Spinal cord (tissue), 10 donors: ENCODE measurements around the gene EID2. TPM values are rescaled to one million over a fixed set of nuclear protein-coding genes. Genes with fewer than 3 reads are reported as not detected.

Source experiments
- DNase-seq, 6 donors: peaks; one replicate each; pipeline versions ENCODE4 v3.0.0 to v3.0.0-alpha.2; 2013 to 2015; ENCODE audit warnings: low spot score in 6 of 6, low read depth in 4 of 6
- H3K27ac ChIP-seq: one replicate; pipeline ENCODE4 v1.5.1; 2013; ENCODE audit warnings: low read depth, low read length, control low read depth
- H3K27me3 ChIP-seq: one replicate; pipeline ENCODE4 v1.6.1; 2013; ENCODE audit warnings: low read length; ENCODE audit not compliant: control insufficient read depth, insufficient read depth
- H3K36me3 ChIP-seq: one replicate; pipeline ENCODE4 v1.6.1; 2013; ENCODE audit warnings: low read length; ENCODE audit not compliant: control insufficient read depth, insufficient read depth
- H3K4me1 ChIP-seq: one replicate; pipeline ENCODE4 v1.6.1; 2013; ENCODE audit warnings: low read length; ENCODE audit not compliant: control insufficient read depth, insufficient read depth
- H3K4me3 ChIP-seq: one replicate; pipeline ENCODE4 v1.5.1; 2013; ENCODE audit warnings: low read depth, low read length, control low read depth
- H3K9me3 ChIP-seq: one replicate; pipeline ENCODE4 v1.6.1; 2013; ENCODE audit warnings: low read length; ENCODE audit not compliant: control insufficient read depth, insufficient read depth
- WGBS: methylation state at CpG from one replicate; pipeline ENCODE4 v1.1.5; 2013; ENCODE audit warnings: missing lambda C conversion rate; ENCODE audit not compliant: insufficient coverage; 5-methylcytosine and 5-hydroxymethylcytosine counted together
- polyA plus RNA-seq, 2 donors: library from polyadenylated mRNA; unstranded; fragments of 120-200 nt; gene quantifications; one replicate each; pipeline ENCODE4 v1.2.1, GENCODE V29; 2013; ENCODE audit not compliant: insufficient read length in 2 of 2
- total RNA-seq, 2 donors: library from RNA; depleted of rRNA in 1 of 2; stranded (reverse); fragments of 120-200 nt in 1 of 2; fragments of >200 nt in 1 of 2; gene quantifications; one replicate each; pipeline versions ENCODE4 v1.2.3 to v1.2.4, GENCODE V29; 2013 to 2014
- donor health status: healthy.

The EID2 gene
- total and polyA plus RNA-seq, 4 donors = 15.8 to 42.0 (median 28.0) TPM

- H3K27ac ChIP-seq = no peak overlapping the region
- H3K27me3 ChIP-seq = peaks cover 2% of the 10 kb centered on the region
- WGBS = 61% methylated on average over 4 of the region's 5 CpGs
Measured at GRCh38 chr19:39557811-39558623, 18.1 kb upstream of the EID2 start.

DNA sequence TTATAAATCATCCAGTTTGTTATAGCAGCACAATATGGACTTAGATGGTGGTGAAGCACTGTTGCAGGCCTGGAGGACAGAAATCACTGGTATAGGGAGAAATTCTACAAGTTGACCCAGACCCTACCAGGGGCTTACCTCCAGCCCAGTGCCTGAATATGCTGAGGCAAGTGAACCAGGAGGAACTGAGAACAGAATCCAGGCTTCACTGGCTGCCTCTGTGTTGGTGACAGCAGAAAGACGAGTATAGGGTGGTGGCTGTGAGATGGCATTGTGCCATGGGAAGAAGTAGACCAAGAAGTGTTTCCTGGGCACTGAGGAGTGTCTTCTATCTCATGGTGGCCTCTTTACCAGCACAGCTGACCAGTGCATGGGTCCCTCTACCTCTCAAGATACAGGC lies 15.9 kb upstream of the EID2 start:
- Histone ChIP-seq H3K27ac (no peak overlapping the region), H3K36me3 (no peaks in the 10 kb centered on the region), H3K4me3 (no peak overlapping the region), H3K4me1 (peaks cover 3% of the 10 kb centered on the region), H3K9me3 (no peaks in the 10 kb centered on the region), H3K27me3 (peaks cover 2% of the 10 kb centered on the region)
- DNase-seq = no peak
- 25% methylated on average over 1 of the region's 1 CpG for WGBS

More at GRCh38 chr19:39557811-39558623, 18.1 kb upstream of the EID2 start:
- H3K4me1 ChIP-seq = no peaks in the 10 kb centered on the region
- no peaks in the 10 kb centered on the region for H3K36me3 ChIP-seq
- DNase-seq = no peak
- H3K9me3 ChIP-seq = no peaks in the 10 kb centered on the region
- no peak overlapping the region for H3K4me3 ChIP-seq

DNA sequence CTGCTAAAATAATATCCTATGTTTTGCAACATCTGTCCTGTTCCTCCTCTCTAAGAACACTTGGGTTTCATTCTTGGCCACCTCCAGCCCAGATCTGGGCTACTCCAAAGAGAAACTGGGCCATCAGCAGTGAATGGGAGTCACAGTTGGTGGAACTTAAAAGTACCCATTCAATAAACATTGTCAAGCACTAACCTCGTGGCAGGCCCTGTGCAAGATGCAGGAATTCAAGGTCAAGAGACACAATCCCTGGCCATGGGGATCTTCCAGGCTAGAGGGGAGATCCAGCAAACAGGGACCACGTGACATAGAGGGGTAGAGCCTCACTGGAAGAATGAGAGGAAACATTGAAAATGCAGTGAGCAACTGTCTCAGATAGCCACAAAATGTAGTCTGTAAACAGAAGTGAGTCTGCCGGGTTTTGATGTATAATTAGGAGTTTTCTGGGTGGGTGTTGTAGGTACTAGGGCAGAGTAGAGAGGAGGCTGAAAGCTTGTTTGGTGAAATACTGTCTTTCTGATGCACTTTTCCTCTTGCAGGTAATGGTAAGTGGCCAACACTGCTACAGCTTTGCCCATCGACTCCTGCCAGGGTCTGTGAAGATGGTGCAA lies 14.8 kb upstream of the EID2 start:
- Histone ChIP-seq H3K9me3 (no peaks in the 10 kb centered on the region), H3K36me3 (no peaks in the 10 kb centered on the region), H3K4me1 (peaks cover 3% of the 10 kb centered on the region), H3K4me3 (no peak overlapping the region), H3K27ac (no peak overlapping the region), H3K27me3 (peaks cover 2% of the 10 kb centered on the region)
- WGBS = 69% methylated on average over 4 of the region's 4 CpGs
- no peak for DNase-seq

GRCh38 chr19:39553082-39553652 lies 13.2 kb upstream of the EID2 start:
- H3K4me3 ChIP-seq = no peak overlapping the region
- peaks cover 2% of the 10 kb centered on the region for H3K27me3 ChIP-seq
- 58% methylated on average over 7 of the region's 7 CpGs for WGBS
- H3K9me3 ChIP-seq = no peaks in the 10 kb centered on the region
- H3K36me3 ChIP-seq = no peaks in the 10 kb centered on the region
- peaks cover 3% of the 10 kb centered on the region for H3K4me1 ChIP-seq
- DNase-seq = no peak
- no peak overlapping the region for H3K27ac ChIP-seq

DNA sequence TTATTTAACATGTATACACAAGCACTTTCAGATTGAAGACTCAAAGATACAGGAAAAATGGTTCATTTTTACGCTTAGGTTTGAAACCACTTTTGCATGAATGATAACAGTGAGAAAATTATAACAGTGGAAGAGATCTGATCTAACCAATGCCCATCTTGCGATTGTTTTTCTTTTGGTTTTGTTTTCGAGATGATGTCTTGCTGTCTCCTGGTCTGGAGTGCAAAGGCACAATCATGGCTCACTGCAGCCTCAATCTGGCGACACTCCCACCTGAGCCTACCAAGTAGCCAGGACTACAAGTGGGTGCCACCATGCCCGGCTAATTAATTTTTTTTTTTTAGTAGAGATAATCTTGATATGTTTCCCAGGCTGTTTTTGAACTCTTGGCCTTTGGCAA lies 10.2 kb upstream of the EID2 start:
- peaks cover 2% of the 10 kb centered on the region for H3K27me3 ChIP-seq
- H3K9me3 ChIP-seq = no peaks in the 10 kb centered on the region
- H3K27ac ChIP-seq = no peak overlapping the region
- no peak for DNase-seq
- WGBS = 93% methylated on average over 4 of the region's 5 CpGs
- no peaks in the 10 kb centered on the region for H3K36me3 ChIP-seq
- H3K4me3 ChIP-seq = no peak overlapping the region
- H3K4me1 ChIP-seq = peaks cover 3% of the 10 kb centered on the region

- Histone ChIP-seq H3K36me3 (no peaks in the 10 kb centered on the region), H3K9me3 (no peaks in the 10 kb centered on the region), H3K4me3 (no peak overlapping the region), H3K27ac (no peak overlapping the region), H3K4me1 (peaks cover 1% of the 10 kb centered on the region), H3K27me3 (no peaks in the 10 kb centered on the region)
- 48% methylated on average over 7 of the region's 8 CpGs for WGBS
- DNase-seq = no peak
Measured at GRCh38 chr19:39546599-39546998, 6.6 kb upstream of the EID2 start.

- Histone ChIP-seq H3K4me1 (no peaks in the 10 kb centered on the region), H3K9me3 (no peaks in the 10 kb centered on the region), H3K27ac (no peak overlapping the region), H3K36me3 (no peaks in the 10 kb centered on the region), H3K27me3 (no peaks in the 10 kb centered on the region), H3K4me3 (no peak overlapping the region)
- WGBS = 38% methylated on average over 1 of the region's 1 CpG
- no peak for DNase-seq
Measured at GRCh38 chr19:39544911-39545310, 5.0 kb upstream of the EID2 start.

DNA sequence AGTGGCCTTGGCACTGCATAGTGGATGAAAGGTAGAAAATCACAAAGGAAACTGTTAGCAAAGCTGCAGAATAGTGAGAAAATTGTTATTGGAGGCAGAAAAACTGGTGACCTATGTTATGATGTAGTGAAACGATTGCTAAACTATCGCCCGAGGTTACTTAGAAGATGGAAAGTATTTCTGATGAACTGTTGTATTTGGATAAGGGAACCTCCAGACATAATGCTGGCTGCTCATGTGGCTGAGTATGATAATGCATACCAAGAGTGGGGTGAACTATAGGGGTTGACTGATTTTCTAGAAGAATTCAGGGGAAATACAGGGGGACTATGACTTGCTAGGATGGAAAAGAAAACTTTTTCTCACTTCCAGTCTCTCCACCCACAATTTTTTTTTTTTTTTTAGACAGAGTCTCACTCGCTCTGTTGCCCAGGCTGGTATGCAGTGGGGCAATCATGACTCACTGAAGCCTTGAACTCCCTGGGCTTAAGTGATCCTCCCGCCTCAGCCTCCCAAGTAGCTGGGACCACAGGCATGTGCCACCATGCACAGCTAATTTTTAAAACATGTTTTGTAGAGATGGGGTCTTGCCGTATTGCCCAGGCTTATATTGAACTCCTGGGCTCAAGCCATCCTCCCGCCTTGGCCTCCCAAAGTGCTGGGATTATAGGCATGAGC lies 4.4 kb upstream of the EID2 start:
- no peaks in the 10 kb centered on the region for H3K9me3 ChIP-seq
- H3K27ac ChIP-seq = no peak overlapping the region
- no peaks in the 10 kb centered on the region for H3K36me3 ChIP-seq
- H3K4me3 ChIP-seq = no peak overlapping the region
- no peaks in the 10 kb centered on the region for H3K27me3 ChIP-seq
- DNase-seq = no peak
- 86% methylated on average over 7 of the region's 7 CpGs for WGBS
- no peaks in the 10 kb centered on the region for H3K4me1 ChIP-seq

DNA sequence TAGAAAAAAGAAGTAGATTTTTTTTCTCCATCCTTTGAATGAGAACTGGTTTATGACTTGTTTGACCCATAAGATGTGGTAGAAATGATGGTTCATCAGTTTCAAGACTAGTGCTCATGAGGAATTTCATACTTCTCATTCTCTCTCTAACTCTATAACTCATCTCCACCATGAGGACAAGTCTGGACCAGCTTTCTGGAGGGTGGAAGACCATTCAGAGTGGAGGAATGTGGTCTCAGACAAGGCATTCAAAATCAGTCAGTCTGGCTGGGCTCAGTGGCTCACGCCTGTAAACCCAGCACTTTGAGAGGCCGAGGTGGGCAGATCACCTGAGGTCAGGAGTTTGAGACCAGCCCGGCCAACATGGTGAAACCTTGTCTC lies 3.5 kb upstream of the EID2 start:
- no peaks in the 10 kb centered on the region for H3K4me1 ChIP-seq
- H3K27ac ChIP-seq = no peak overlapping the region
- no peaks in the 10 kb centered on the region for H3K36me3 ChIP-seq
- H3K4me3 ChIP-seq = no peak overlapping the region
- DNase-seq = no peak
- 85% methylated on average over 2 of the region's 3 CpGs for WGBS
- H3K27me3 ChIP-seq = no peaks in the 10 kb centered on the region
- H3K9me3 ChIP-seq = no peaks in the 10 kb centered on the region
